Activated CD8-positive, alpha-beta T cell treated with anti-CD3 and anti-CD28 coated beads, Interleukin-2, amount 10 ng/mL, durations not matched to agents 7 days and 5 days (primary cell): ENCODE measurements around the gene FAM219A. TPM values are rescaled to one million over a fixed set of nuclear protein-coding genes. Genes with fewer than 3 reads are reported as not detected.
"Not testable (repeated sequence)": the region's sequence is repeated elsewhere in the genome, so short reads cannot be mapped to it uniquely, and the experiment has no call there.

ENCODE experiments used
- ATAC-seq: fragments of 150-1000 bp; cut with Tn5 transposase; one replicate; pipeline ENCODE4 v1.10.0; 2021; ENCODE audit warnings: moderate library complexity
- CTCF ChIA-PET: fragments of 350-600 bp; sonication (Branson Sonifier 250); formaldehyde crosslinking; loops from one replicate; lab custom pipeline; 2021; ENCODE audit warnings: antibody characterized with exemption; lab: Charles Lee
- POLR2A ChIA-PET: fragments of 350-600 bp; sonication (Branson Sonifier 250); formaldehyde crosslinking; loops from one replicate; lab custom pipeline; 2021; ENCODE audit warnings: antibody characterized with exemption; lab: Charles Lee
- DNase-seq: peaks from one replicate; pipeline ENCODE4 v3.0.0-alpha.2; 2020
- H3K27ac Mint-ChIP-seq: one replicate; pipeline ENCODE4 v1.8.0; 2021; ENCODE audit warnings: mild to moderate bottlenecking, mixed read lengths
- H3K27me3 Mint-ChIP-seq: one replicate; pipeline ENCODE4 v1.8.0; 2021; ENCODE audit warnings: low read depth, mixed read lengths
- H3K36me3 Mint-ChIP-seq: one replicate; pipeline ENCODE4 v1.8.0; 2021; ENCODE audit warnings: low read depth, mixed read lengths
- H3K4me1 Mint-ChIP-seq: one replicate; pipeline ENCODE4 v1.8.0; 2021; ENCODE audit warnings: low read depth, mixed read lengths
- H3K4me3 Mint-ChIP-seq: one replicate; pipeline ENCODE4 v1.8.0; 2021; ENCODE audit warnings: mild to moderate bottlenecking, mixed read lengths
- H3K9me3 Mint-ChIP-seq: one replicate; pipeline ENCODE4 v1.8.0; 2022; ENCODE audit warnings: mixed read lengths; ENCODE audit not compliant: insufficient read depth
- total RNA-seq, 2 experiments: library from RNA; stranded (reverse); gene quantifications; one replicate each; pipeline ENCODE4 v1.2.3, GENCODE V29; 2021

The FAM219A gene
- total RNA-seq, 2 experiments from 2014 or later = 7.5 to 8.3 TPM

GRCh38 chr9:34363619-34364351 is 94.6 kb downstream of the FAM219A start:
- peak overlapping the region; percentile 19 for H3K4me3 Mint-ChIP-seq
- POLR2A ChIA-PET = no interaction called here
- DNase-seq (peak; percentile 39), ATAC-seq (peak; percentile 74)
- peaks cover 1% of the 10 kb centered on the region for H3K9me3 Mint-ChIP-seq
- peaks cover 19% of the 10 kb centered on the region for H3K36me3 Mint-ChIP-seq
- peaks cover 17% of the 10 kb centered on the region for H3K4me1 Mint-ChIP-seq
- no peaks in the 10 kb centered on the region for H3K27me3 Mint-ChIP-seq
- CTCF ChIA-PET = interaction anchor here (1.1 to 1.6 kb wide), 2 partner anchors 11 to 32 kb away, joined by 3 to 5 read pairs; no protein-coding TSS in a partner anchor
- H3K27ac Mint-ChIP-seq = peak overlapping the region; percentile 78

GRCh38 chr9:34362614-34363214 is 95.7 kb downstream of the FAM219A start:
- no peaks in the 10 kb centered on the region for H3K27me3 Mint-ChIP-seq
- no peak overlapping the region for H3K27ac Mint-ChIP-seq
- ATAC-seq (no peak), DNase-seq (no peak)
- peaks cover 10% of the 10 kb centered on the region for H3K36me3 Mint-ChIP-seq
- H3K9me3 Mint-ChIP-seq = no peaks in the 10 kb centered on the region
- H3K4me1 Mint-ChIP-seq = peaks cover 17% of the 10 kb centered on the region
- no peak overlapping the region for H3K4me3 Mint-ChIP-seq
- POLR2A ChIA-PET = no interaction called here
- CTCF ChIA-PET = interaction anchor here (1.6 kb wide), 1 partner anchor 30 kb away, joined by 5 read pairs; no protein-coding TSS in a partner anchor

GRCh38 chr9:34352957-34353356 is 105.4 kb downstream of the FAM219A start:
- ATAC-seq, H3K4me3 Mint-ChIP-seq, H3K4me1 Mint-ChIP-seq, H3K27me3 Mint-ChIP-seq, H3K9me3 Mint-ChIP-seq, CTCF ChIA-PET, H3K27ac Mint-ChIP-seq, DNase-seq, POLR2A ChIA-PET: not testable (repeated sequence)
- peaks cover 18% of the 10 kb centered on the region for H3K36me3 Mint-ChIP-seq

DNA sequence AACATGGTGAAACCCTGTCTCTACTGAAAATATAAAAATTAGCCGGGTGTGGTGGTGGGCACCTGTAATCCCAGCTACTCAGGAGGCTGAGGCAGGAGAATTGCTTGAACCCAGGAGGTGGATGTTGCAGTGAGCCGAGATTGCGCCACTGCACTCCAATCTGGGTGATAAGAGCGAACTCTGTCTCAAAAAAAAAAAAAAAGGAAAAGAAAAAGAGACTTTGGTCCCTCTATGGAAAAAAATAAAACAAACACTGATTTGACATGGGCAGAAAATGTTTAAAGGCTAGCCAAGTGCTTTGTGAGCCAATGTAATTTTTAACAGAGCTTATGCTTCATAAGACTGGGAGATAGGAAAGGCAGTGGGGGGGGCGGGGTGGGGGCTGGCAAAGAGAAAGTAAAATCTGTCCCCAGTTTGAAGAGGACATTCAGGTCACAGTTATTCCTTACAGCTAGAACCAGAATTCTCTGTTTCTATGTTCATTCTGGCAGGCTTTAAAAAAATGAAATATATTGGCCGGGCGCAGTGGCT is 106.2 kb downstream of the FAM219A start:
- H3K36me3 Mint-ChIP-seq = peaks cover 18% of the 10 kb centered on the region
- CTCF ChIA-PET, H3K27ac Mint-ChIP-seq, ATAC-seq, H3K27me3 Mint-ChIP-seq, POLR2A ChIA-PET, H3K4me3 Mint-ChIP-seq, H3K4me1 Mint-ChIP-seq, DNase-seq, H3K9me3 Mint-ChIP-seq: not testable (repeated sequence)

DNA sequence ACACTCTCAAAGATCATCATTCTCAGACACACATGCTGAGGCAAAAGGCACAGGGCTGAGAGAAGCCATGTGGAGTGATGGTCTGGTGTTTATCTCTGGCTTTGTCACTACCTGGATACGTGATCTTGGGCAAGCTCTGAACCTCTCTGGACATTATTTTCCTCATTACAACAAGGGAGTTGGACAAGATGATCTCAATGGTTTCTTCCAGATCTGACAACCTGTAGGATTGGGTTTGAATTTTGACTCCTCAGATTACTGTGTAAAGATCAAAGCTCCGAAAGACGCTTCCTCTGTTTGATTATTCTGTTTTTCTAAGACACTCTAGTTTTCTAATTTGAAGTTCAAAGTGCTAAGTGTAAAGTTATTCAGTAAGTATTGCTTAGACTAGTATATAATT is 109.0 kb downstream of the FAM219A start:
- Mint-ChIP-seq H3K27me3 (no peaks in the 10 kb centered on the region), H3K4me1 (no peaks in the 10 kb centered on the region), H3K9me3 (no peaks in the 10 kb centered on the region), H3K4me3 (no peak overlapping the region), H3K36me3 (peaks cover 5% of the 10 kb centered on the region), H3K27ac (no peak overlapping the region)
- CTCF ChIA-PET = interaction anchor here (0.7 to 1.1 kb wide), 4 partner anchors 10 to 97 kb away, joined by 3 read pairs; partner anchors contain the start of gene MYORG
- DNase-seq = no peak
- POLR2A ChIA-PET = no interaction called here
- no peak for ATAC-seq

Other genes starting within 250 kb of the FAM219A start
- 10 to 100 TPM; 11.2 to 11.4 TPM for gene KIF24, start 129.3 kb downstream of the FAM219A start, total RNA-seq
- gene NUDT2, start 129.0 kb downstream of the FAM219A start, total RNA-seq = 10 to 100 TPM; 28.9 to 31.6 TPM
- gene MYORG, start 81.7 kb downstream of the FAM219A start, total RNA-seq = 1 to 10 TPM; 8.8 to 9.1 TPM
- not detected for gene DNAI1, start 235 bp upstream of the FAM219A start, total RNA-seq
- not detected for gene ENHO, start 64.4 kb upstream of the FAM219A start, total RNA-seq
- not detected for gene CNTFR, start 131.2 kb upstream of the FAM219A start, total RNA-seq
- 10 to 100 TPM; 23.2 to 26.4 TPM for gene RPP25L, start 153.5 kb upstream of the FAM219A start, total RNA-seq
- gene DCTN3, start 161.9 kb upstream of the FAM219A start, total RNA-seq = 100 to 1,000 TPM; 134 to 140 TPM
- gene ARID3C, start 170.5 kb upstream of the FAM219A start, total RNA-seq = under 1 TPM in 1 of 2 experiments, not detected in 1; 0.34 TPM
- 10 to 100 TPM; 66.7 to 66.9 TPM for gene SIGMAR1, start 179.2 kb upstream of the FAM219A start, total RNA-seq
- 10 to 100 TPM; 79.1 to 83.9 TPM for gene GALT, start 188.1 kb upstream of the FAM219A start, total RNA-seq
- gene IL11RA, start 193.6 kb upstream of the FAM219A start, total RNA-seq = 10 to 100 TPM; 33.0 to 38.8 TPM
- not detected for gene CCL27, start 204.1 kb upstream of the FAM219A start, total RNA-seq
- not detected for gene CCL19, start 232.7 kb upstream of the FAM219A start, total RNA-seq